Thyroid gland (tissue), 4 donors: ENCODE data around the gene EXOC3L1. TPM values are rescaled to one million over a fixed set of nuclear protein-coding genes. Genes with fewer than 3 reads are reported as not detected.

Experiments used
- DNase-seq, 2 donors: peaks; one replicate each; pipeline ENCODE4 v3.0.0-alpha.2; 2019
- H3K27ac ChIP-seq, 3 donors: fragments of 200-600 bp; sonication (generic); 1 replicate in 2 of 3; 2 replicates in 1 of 3; pipeline ENCODE4 v1.5.1; 2016 to 2019; ENCODE audit warnings: mild to moderate bottlenecking in 1 of 3, moderate library complexity in 1 of 3
- H3K27me3 ChIP-seq: fragments of 200-600 bp; sonication (generic); one replicate; pipeline ENCODE4 v1.5.1; 2019
- H3K36me3 ChIP-seq, 2 donors: fragments of 200-600 bp; sonication (generic); one replicate each; pipeline ENCODE4 v1.5.1; 2016 to 2019
- H3K4me1 ChIP-seq, 2 donors: fragments of 200-600 bp; sonication (generic); one replicate each; pipeline ENCODE4 v1.5.1; 2017 to 2019
- H3K4me3 ChIP-seq, 3 donors: fragments of 200-600 bp; sonication (generic); replicated peaks in 1 of 3; 1 replicate in 2 of 3; 2 replicates in 1 of 3; pipeline ENCODE4 v1.5.1; 2016; ENCODE audit warnings: mild to moderate bottlenecking in 1 of 3
- H3K9me3 ChIP-seq: fragments of 200-600 bp; sonication (generic); one replicate; pipeline ENCODE4 v1.5.1; 2017
- CTCF ChIP-seq, 6 experiments: fragments of 200-600 bp in 3 of 6; fragments of 450-650 bp in 3 of 6; sonication (generic) in 3 of 6; IDR thresholded peaks; one replicate each; pipeline ENCODE4 v1.5.1; 2016 to 2019; ENCODE audit warnings: antibody characterized with exemption in 6 of 6, mild to moderate bottlenecking in 2 of 6, inconsistent platforms in 1 of 6, moderate library complexity in 1 of 6
- POLR2A ChIP-seq, 2 donors: fragments of 450-650 bp; IDR thresholded peaks; one replicate each; pipeline ENCODE4 v1.6.1; 2017; ENCODE audit warnings: antibody characterized with exemption in 2 of 2, mild to moderate bottlenecking in 2 of 2, moderate library complexity in 1 of 2
- WGBS, 2 donors: methylation state at CpG; one replicate each; pipeline ENCODE4 v1.1.5; 2017; 5-methylcytosine and 5-hydroxymethylcytosine counted together
- intact Hi-C: fragments of 100-400 bp; cut with DNase I; formaldehyde crosslinking; loops from one replicate; pipeline ENCODE4 v1.15.1; 2023
- total RNA-seq, 4 donors: library from RNA; depleted of rRNA; stranded (reverse); fragments of >200 nt; gene quantifications; one replicate each; pipeline ENCODE4 v1.2.3, GENCODE V29; 2016

EXOC3L1 gene
- total RNA-seq, 4 donors from 2014 or later = 5.9 to 8.6 (median 7.6) TPM

GRCh38 chr16:67165121-67166078, 24.5 kb downstream of the EXOC3L1 start:
- no peaks in the 10 kb centered on the region for H3K36me3 ChIP-seq
- no peaks in the 10 kb centered on the region for H3K9me3 ChIP-seq
- peaks cover 47 to 53% of the 10 kb centered on the region in 2 donors for H3K4me1 ChIP-seq
- 21 to 24% methylated on average over 24 to 35 of the region's 85 CpGs for WGBS, 2 donors
- peak; percentile 29 to 30 for DNase-seq
- peak overlapping the region in 1 of 3 donors; percentile 36 for H3K4me3 ChIP-seq
- peak overlapping the region in 1 of 3 donors; percentile 70 for H3K27ac ChIP-seq
- intact Hi-C loops = no loop called here
- no peak for TF ChIP-seq POLR2A (IDR thresholded peaks at IDR 0.05)
- TF ChIP-seq CTCF (IDR thresholded peaks at IDR 0.05) = no peak
- H3K27me3 ChIP-seq = no peaks in the 10 kb centered on the region

GRCh38 chr16:67164599-67165061, 25.3 kb downstream of the EXOC3L1 start, which contains the start of gene HSF4:
TSS of gene HSF4 (plus strand) at chr16:67164745. CDS start at chr16:67164812, 67 bp downstream.
- no CpG with 5 or more reads among the region's 41 CpGs for WGBS, 2 donors
- peaks cover 41 to 48% of the 10 kb centered on the region in 2 donors for H3K4me1 ChIP-seq
- H3K36me3 ChIP-seq = no peaks in the 10 kb centered on the region
- TF ChIP-seq POLR2A (IDR thresholded peaks at IDR 0.05) (peak in 1 of 2 donors; percentile 47), CTCF (IDR thresholded peaks at IDR 0.05) (no peak)
- H3K9me3 ChIP-seq = no peaks in the 10 kb centered on the region
- H3K27ac ChIP-seq = peak within 1 kb of the TSS in 2 of 3 donors; percentile 23 to 80
- no peaks in the 10 kb centered on the region for H3K27me3 ChIP-seq
- H3K4me3 ChIP-seq = peak within 1 kb of the TSS in 1 of 3 donors; percentile 36
- DNase-seq = peak; percentile 74 to 76
- intact Hi-C loops = no loop called here

- H3K36me3 ChIP-seq = no peaks in the 10 kb centered on the region
- H3K27ac ChIP-seq = peak overlapping the region in 2 of 3 donors; percentile 23 to 80
- peak; percentile 49 to 50 for DNase-seq
- TF ChIP-seq CTCF (IDR thresholded peaks at IDR 0.05) = no peak
- no peak for TF ChIP-seq POLR2A (IDR thresholded peaks at IDR 0.05)
- intact Hi-C loops = no loop called here
- H3K27me3 ChIP-seq = no peaks in the 10 kb centered on the region
- H3K4me3 ChIP-seq = peak overlapping the region in 1 of 3 donors; percentile 36
- no peaks in the 10 kb centered on the region for H3K9me3 ChIP-seq
- peaks cover 39 to 44% of the 10 kb centered on the region in 2 donors for H3K4me1 ChIP-seq
- 1 to 2% methylated on average over 12 to 20 of the region's 34 CpGs for WGBS, 2 donors
Observed at GRCh38 chr16:67163999-67164558, 25.9 kb downstream of the EXOC3L1 start.

GRCh38 chr16:67163164-67163998, 26.6 kb downstream of the EXOC3L1 start:
- 2 to 4% methylated on average over 8 to 52 of the region's 99 CpGs for WGBS, 2 donors
- intact Hi-C loops = no loop called here
- TF ChIP-seq CTCF (IDR thresholded peaks at IDR 0.05) (peak in 1 of 6 experiments; percentile 16), POLR2A (IDR thresholded peaks at IDR 0.05) (peak in 1 of 2 donors; percentile 47)
- Histone ChIP-seq H3K4me1 (peaks cover 46 to 51% of the 10 kb centered on the region in 2 donors), H3K27ac (peak overlapping the region in 2 of 3 donors; percentile 23 to 80), H3K27me3 (no peaks in the 10 kb centered on the region), H3K4me3 (peak overlapping the region in 1 of 3 donors; percentile 36), H3K36me3 (no peaks in the 10 kb centered on the region), H3K9me3 (no peaks in the 10 kb centered on the region)
- DNase-seq = peak; percentile 84 to 85
